ENCODE results near the gene FXYD2.

FXYD2 gene

DNA sequence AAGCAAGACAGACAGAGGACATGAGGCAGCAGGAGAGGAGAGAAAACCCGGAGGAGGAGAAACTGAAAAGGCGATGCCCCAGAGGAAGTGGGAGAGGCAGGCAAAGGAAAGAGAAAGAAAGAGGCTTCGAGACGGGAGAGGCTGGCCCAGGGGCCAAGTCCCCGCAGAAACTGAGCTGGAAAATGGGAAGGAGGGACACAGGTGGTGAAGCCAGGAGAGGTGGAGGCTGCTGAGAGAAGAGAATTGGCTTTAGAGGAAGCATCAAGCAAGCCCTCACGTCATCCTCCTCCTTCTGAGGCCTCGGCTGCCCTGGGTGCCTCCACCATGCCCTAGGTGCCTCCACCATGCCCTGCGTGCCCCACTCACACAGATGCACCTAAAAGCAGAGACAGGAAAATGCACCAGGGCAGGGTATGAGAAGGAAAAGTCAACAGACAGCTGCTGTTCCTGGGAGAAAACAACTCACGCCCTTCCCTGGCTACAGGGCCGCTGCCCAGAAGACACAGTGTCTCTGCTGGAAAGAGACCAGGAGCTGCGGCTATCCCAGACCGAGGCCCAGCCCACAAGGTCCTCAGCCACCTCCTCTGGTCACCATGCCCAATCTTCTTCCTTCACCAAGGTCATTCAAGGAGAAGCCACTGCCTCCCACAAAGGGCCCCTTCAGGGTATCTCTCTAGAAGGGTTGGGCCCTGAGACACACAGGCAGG is 37.6 kb upstream of the FXYD2 start:
- H3K27ac ChIP-seq, result no peak overlapping the region
- TF ChIP-seq, protein P1, sequence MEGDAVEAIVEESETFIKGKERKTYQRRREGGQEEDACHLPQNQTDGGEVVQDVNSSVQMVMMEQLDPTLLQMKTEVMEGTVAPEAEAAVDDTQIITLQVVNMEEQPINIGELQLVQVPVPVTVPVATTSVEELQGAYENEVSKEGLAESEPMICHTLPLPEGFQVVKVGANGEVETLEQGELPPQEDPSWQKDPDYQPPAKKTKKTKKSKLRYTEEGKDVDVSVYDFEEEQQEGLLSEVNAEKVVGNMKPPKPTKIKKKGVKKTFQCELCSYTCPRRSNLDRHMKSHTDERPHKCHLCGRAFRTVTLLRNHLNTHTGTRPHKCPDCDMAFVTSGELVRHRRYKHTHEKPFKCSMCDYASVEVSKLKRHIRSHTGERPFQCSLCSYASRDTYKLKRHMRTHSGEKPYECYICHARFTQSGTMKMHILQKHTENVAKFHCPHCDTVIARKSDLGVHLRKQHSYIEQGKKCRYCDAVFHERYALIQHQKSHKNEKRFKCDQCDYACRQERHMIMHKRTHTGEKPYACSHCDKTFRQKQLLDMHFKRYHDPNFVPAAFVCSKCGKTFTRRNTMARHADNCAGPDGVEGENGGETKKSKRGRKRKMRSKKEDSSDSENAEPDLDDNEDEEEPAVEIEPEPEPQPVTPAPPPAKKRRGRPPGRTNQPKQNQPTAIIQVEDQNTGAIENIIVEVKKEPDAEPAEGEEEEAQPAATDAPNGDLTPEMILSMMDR (conservative IDR thresholded peaks at IDR 0.05), result no peak
- TF ChIP-seq ZFX (IDR thresholded peaks at IDR 0.05), result no peak

DNA sequence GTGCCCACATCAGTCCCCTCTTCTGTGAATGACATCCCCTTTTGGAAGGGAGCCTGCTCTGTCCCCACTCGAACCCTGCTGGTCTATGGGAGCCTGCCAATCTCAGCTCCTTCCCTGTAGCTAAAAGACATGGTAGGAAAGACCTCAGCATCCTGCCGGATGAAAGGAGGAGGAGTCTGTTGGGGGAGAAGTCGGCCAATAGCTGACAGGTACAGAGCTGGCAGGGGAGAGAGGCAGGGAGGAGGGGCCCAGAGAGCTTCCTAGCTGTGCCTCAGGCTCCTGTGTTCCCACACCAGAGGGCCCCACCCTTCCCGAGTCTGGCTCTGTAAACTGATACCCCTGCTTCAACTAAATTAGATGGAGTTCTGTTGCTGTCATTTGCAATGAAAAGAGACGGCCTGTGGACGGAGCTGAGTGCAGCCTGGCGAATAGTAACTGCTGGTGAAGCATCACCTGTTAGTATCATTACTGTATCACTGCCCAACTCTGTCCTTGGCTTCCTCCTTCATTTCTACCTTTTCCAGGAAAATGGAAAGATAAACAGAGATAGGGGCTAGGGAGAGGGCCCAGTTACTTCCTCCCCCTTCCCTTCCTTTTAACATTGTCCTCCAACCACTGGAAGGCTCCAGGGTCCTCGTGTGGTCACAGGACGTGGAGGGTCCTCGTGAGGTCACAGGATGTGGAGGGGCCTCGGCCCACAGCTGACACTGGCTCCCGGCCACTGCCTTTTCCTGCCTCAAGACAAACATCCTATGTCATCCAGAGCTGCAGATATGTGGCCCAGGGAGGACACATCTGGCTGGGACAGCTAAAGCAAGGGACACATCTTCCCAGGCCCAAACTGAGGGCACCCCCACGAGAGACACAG is 36.8 kb upstream of the FXYD2 start:
- TF ChIP-seq, protein P1 (conservative IDR thresholded peaks at IDR 0.05), result no peak
- no peak for TF ChIP-seq ZFX (IDR thresholded peaks at IDR 0.05)
- no peak overlapping the region for H3K27ac ChIP-seq

DNA sequence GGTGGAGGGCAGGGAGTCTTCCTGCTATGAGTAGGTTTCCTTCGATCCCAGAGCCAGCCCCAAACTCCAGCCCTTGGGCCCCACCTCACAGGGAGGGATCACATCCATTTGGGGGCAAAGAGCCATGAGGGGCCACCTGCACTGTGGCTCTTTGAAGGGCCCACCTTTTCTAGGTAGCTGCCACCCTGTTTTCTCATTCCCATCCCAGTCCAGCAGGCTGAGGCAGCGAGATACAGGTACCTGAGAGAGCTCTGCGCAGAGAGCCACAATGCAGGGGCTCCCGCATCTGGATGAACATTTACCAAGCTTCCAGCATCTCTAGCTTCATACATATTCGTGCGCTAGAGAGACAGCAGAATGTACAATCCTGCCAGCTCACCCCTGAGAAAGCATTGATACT is 35.6 kb upstream of the FXYD2 start:
- no peak overlapping the region for H3K27ac ChIP-seq
- TF ChIP-seq, protein P1 (conservative IDR thresholded peaks at IDR 0.05), result no peak
- no peak for TF ChIP-seq ZFX (IDR thresholded peaks at IDR 0.05)

DNA sequence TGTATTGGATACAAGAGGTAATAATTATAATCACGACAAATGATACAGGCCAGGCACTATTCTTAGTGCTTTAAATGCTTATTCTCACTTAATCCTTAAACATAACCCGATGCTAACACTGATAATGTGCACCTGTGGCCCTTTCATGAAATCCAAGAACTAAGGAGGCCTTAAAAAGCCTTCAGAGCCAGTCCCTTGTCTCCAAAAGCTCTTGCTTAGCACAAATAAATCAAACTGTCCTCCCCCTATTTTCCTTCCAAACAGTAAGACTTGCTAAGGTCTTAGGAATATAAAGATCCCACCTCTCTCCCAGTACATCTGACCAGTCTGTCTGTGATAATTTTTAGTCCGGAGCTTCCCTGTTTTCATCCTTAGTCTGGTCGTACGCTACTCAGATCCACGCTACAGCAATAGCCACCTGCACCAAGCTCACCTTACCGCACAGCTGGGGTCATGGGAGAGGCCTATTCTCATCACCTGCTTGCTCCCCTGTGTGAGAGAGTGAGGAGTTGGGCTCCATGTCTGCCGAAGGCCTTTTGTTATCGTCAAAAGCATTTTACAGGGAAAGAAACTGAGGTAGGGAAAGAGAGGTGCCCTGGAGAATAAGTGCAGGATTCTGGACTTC is 35.1 kb upstream of the FXYD2 start:
- no peak for TF ChIP-seq ZFX (IDR thresholded peaks at IDR 0.05)
- TF ChIP-seq, protein P1 (conservative IDR thresholded peaks at IDR 0.05), result no peak
- no peak overlapping the region for H3K27ac ChIP-seq

DNA sequence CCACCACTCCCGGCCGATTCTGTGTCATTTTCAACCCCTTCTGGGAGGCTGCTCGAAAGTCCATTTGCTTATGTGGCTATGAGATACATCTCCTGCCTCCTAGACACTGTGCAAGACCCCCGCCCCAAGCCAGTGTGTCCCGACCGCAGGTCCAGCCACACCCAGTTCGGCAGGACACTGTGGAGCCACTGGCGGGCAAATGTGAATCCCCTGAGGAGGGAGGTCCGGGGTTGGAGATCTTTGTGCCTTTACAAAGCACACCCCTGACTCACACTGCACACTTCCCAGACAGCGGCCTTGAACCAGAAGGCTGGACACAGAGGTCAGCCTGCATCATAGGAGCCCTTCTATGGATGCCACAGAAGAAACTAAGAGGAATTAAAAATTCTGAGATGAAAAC is 34.5 kb upstream of the FXYD2 start:
- TF ChIP-seq, protein P1 (conservative IDR thresholded peaks at IDR 0.05), result no peak
- no peak for TF ChIP-seq ZFX (IDR thresholded peaks at IDR 0.05)
- no peak overlapping the region for H3K27ac ChIP-seq

DNA sequence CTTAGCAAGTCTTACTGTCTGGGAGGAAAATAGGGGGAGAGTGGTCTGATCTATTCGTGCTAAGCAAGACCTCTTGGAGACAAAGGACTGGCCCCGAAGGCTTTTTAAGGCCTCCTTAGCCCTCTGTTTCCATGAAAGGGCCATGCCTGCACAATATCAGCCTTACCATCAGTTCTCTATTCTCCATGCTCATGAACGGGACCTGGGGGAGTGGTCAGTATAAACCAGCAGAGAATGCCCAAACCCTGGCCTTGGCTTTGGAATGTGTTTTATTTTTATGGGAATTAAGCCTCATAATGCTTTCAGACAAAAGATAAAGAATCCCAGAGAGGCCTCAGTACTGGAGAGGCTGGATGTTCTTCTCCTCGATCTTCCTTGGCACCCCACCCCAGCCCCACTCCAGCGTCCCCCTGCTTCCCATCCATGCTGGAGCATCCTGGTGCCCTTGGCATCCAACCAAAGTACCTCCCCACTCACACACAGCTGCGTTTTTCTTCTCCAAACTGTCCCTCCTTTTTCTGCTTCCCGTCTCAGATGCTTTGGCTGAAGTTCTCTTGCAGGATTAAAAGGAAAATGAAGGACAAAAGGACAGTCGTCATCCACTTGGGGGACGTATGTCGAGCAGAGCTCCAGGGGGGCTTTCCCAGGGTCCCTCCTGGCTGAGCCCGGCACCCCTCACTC is 33.3 kb upstream of the FXYD2 start:
- TF ChIP-seq, protein P1 (conservative IDR thresholded peaks at IDR 0.05), result no peak
- TF ChIP-seq ZFX (IDR thresholded peaks at IDR 0.05), result no peak

More for the DNA sequence above, 33.3 kb upstream of the FXYD2 start:
- no peak overlapping the region for H3K27ac ChIP-seq
